Hematopoietic multipotent progenitor cell (in vitro differentiated cells): ENCODE measurements around the gene ZNF557. TPM values are rescaled to one million over a fixed set of nuclear protein-coding genes. Genes with fewer than 3 reads are reported as not detected.
"Not testable (repeated sequence)": the region's sequence is repeated elsewhere in the genome, so short reads cannot be mapped to it uniquely, and the experiment has no call there.

ENCODE experiments used
- DNase-seq, 3 donors: peaks; one replicate each; pipeline ENCODE4 v3.0.0-alpha.2; 2011 to 2015; ENCODE audit warnings: low read depth in 2 of 3, low spot score in 2 of 3
- total RNA-seq: library from RNA; depleted of rRNA; stranded (reverse); fragments of >200 nt; gene quantifications from one replicate; pipeline ENCODE4 v1.2.3, GENCODE V29; 2012

Gene ZNF557
- 11.0 TPM for total RNA-seq

- peak; percentile 97 to 99 (median 99) for DNase-seq
Measured at GRCh38 chr19:7069042-7069903, at the start of gene ZNF557. Gene ZNF557 (plus strand): TSS chr19:7069703. CDS start chr19:7075075, 5,372 bp downstream.

GRCh38 chr19:7021331-7021730 lies 48.2 kb upstream of the ZNF557 start, which contains the start of gene MBD3L2B:
Gene MBD3L2B (minus strand): TSS chr19:7021431. CDS start chr19:7021397, 34 bp downstream.
- not testable (repeated sequence) for DNase-seq

- DNase-seq, result not testable (repeated sequence)
Measured at GRCh38 chr19:7028790-7029189, 40.7 kb upstream of the ZNF557 start.

- DNase-seq, result not testable (repeated sequence)
Measured at GRCh38 chr19:7030278-7030677, 39.2 kb upstream of the ZNF557 start, which contains the start of gene MBD3L5. Gene MBD3L5 (plus strand): TSS chr19:7030578. CDS start chr19:7030612, 34 bp downstream.

GRCh38 chr19:7040079-7040478 lies 29.4 kb upstream of the ZNF557 start, which contains the start of gene MBD3L4:
Gene MBD3L4 (minus strand): TSS chr19:7040179. CDS start chr19:7040144, 35 bp downstream.
- not testable (repeated sequence) for DNase-seq

- DNase-seq, result not testable (repeated sequence)
Measured at GRCh38 chr19:7041563-7041962, 27.9 kb upstream of the ZNF557 start.

- DNase-seq, result not testable (repeated sequence)
Measured at GRCh38 chr19:7049021-7049420, 20.5 kb upstream of the ZNF557 start, which contains the start of gene MBD3L2. Gene MBD3L2 (plus strand): TSS chr19:7049321. CDS start chr19:7049374, 53 bp downstream.

GRCh38 chr19:7051421-7051820 lies 18.1 kb upstream of the ZNF557 start:
- DNase-seq, result not testable (repeated sequence)

- not testable (repeated sequence) for DNase-seq
Measured at GRCh38 chr19:7052896-7053295, 16.6 kb upstream of the ZNF557 start.

- DNase-seq, result not testable (repeated sequence)
Measured at GRCh38 chr19:7054635-7055368, 14.7 kb upstream of the ZNF557 start.

GRCh38 chr19:7055679-7056078 lies 13.8 kb upstream of the ZNF557 start:
- not testable (repeated sequence) for DNase-seq

GRCh38 chr19:7056371-7056770 lies 13.1 kb upstream of the ZNF557 start:
- not testable (repeated sequence) for DNase-seq

GRCh38 chr19:7058576-7058975 lies 10.9 kb upstream of the ZNF557 start, which contains the start of gene MBD3L3:
Gene MBD3L3 (minus strand): TSS chr19:7058676. CDS start chr19:7058605, 71 bp downstream.
- not testable (repeated sequence) for DNase-seq

GRCh38 chr19:7059977-7060376 lies 9.5 kb upstream of the ZNF557 start:
- DNase-seq, result not testable (repeated sequence)

GRCh38 chr19:7063339-7063738 lies 6.2 kb upstream of the ZNF557 start:
- no peak for DNase-seq

- no peak for DNase-seq
Measured at GRCh38 chr19:7063764-7064418, 5.6 kb upstream of the ZNF557 start.

GRCh38 chr19:7067122-7067521 lies 2.4 kb upstream of the ZNF557 start:
- DNase-seq, result peak in 2 of 3 donors; percentile 28 to 37

GRCh38 chr19:7067716-7068115 lies 1.8 kb upstream of the ZNF557 start:
- DNase-seq, result no peak

- DNase-seq, result no peak
Measured at GRCh38 chr19:7068599-7068998, 904 bp upstream of the ZNF557 start.

GRCh38 chr19:7069904-7070226 lies 362 bp downstream of the ZNF557 start:
- peak in 1 of 3 donors; percentile 40 for DNase-seq
